T follicular helper cell (primary cell): ENCODE results near the gene PWWP2B.

ENCODE experiments used
- DNase-seq: peaks from one replicate; pipeline ENCODE4 v3.0.0-alpha.2; 2020; ENCODE audit warnings: low read depth

PWWP2B gene

DNA sequence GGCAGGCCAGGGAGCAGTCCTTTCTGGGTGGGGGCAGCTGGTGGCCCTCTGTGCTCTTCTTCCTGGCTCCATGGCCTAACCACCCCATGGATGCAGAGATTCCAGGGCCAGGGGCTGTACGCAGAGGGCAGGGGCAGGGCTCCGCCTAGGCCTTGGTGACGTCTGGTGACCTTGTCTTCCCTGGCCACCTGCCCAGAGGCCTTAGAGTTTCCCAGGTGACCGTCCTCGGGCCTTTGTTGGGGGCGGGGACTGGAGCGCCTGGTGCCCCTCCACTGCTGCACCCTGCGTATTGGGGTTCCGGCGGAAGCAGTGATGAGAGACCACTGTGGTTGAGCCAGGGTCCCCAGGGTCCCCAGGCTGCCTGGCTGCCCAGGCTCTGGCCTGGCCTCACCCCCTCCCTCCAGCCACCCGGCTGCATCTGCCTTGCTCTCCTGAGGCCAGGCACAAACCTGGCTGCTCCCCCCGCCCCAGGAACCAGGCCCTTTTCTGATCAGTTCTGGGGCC lies 10.3 kb downstream of the PWWP2B start:
- DNase-seq = no peak

DNA sequence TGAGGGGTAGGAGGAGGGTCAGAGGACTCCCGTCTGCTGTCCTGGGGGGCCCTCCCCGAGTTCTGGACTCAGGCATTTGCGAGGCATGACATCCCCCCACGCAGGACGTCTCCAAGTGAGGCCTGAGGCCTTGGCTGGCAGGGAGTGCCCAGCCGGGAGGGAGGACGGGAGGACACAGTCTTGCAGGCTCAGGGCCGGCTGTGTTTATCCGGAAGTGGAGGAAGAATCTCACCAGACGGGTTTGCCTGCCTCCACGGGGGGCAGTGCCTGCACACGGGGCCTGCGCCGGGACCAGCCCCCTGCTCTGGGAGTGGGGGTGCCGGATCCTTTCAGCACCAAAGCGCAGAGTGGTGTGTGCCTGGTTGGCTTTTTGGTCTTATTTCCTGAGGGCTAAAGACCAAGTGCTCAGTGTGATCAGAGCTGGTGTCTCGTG lies 10.9 kb downstream of the PWWP2B start:
- DNase-seq = no peak

DNA sequence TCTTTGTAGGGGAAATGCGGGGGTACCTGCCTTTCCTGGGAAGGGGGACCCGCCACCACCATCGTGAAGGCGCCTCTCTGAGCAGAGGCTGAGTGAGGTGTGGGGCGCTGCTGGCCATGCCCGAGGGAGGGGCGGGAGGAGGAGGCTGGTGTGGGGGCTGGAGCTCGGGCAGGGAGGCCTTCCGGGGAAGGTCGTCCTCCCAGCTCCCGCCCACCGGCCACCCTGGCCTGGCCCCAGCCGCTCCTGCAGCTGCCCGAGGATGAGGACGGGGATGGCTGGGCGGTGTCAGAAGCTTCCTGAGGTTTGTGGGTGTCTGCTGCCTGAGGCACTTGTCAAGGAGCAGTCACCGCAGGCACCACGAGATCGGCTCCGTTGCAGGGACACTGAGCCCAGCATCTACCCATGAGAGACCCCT lies 11.4 kb downstream of the PWWP2B start:
- DNase-seq = no peak

DNA sequence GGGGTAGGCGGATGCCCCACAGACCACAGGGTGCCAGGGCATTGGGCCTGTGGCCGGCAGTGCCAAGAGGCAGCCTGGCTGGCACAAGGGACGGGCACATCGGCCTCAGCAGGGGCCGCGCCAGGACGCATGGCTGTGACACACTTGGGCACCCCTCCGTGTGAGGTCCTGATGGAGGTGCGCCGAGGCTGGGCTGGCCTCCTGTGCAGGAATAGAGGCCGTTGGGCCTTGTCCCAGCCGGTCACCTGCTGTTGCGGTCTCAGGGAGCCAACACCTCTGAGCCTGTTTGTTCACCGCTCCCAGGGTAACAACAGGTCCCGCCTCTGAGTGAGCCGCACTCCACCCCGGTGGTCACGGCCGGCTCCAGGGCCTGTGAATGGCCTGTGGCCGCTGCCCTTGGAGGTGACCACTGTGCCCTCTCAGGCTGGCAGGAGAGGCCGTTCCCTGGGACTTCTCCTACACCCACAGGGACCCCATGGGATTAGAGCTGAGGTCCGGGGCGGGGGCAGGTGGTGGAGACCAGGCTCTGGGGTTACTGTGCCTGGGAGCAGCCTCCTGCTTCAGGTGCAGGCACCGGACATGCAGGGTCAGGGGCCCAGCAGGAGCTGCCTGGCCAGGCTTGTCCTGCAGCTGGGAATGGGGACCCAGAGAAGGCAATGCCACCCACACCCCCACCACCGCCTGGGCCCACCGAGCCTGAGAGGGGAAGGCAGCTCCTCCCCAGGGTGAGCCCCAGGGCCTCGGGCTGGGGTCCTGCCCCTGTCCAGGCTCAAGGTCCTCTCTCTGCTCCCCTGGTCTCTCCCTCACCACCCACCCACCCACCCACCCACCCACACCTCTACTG lies 12.0 kb downstream of the PWWP2B start:
- DNase-seq = no peak

DNA sequence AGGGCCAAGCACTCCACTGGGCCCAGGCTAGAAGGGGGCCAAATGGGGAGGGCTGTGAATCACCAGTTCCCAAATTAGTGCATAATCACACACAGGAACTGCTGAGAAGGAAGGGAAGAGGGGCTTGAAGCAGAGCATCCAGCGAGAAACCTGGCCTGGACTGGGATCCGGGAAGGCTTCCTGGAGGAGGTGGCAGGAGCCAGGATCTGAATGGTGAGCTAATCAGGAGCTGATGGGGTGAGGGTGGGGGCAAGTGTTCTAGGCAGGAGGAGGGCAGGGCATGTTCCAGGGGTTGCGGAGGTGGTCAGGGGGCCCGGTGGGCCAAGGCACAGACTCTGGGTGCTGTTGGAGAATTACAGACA lies 12.6 kb downstream of the PWWP2B start:
- DNase-seq = no peak

DNA sequence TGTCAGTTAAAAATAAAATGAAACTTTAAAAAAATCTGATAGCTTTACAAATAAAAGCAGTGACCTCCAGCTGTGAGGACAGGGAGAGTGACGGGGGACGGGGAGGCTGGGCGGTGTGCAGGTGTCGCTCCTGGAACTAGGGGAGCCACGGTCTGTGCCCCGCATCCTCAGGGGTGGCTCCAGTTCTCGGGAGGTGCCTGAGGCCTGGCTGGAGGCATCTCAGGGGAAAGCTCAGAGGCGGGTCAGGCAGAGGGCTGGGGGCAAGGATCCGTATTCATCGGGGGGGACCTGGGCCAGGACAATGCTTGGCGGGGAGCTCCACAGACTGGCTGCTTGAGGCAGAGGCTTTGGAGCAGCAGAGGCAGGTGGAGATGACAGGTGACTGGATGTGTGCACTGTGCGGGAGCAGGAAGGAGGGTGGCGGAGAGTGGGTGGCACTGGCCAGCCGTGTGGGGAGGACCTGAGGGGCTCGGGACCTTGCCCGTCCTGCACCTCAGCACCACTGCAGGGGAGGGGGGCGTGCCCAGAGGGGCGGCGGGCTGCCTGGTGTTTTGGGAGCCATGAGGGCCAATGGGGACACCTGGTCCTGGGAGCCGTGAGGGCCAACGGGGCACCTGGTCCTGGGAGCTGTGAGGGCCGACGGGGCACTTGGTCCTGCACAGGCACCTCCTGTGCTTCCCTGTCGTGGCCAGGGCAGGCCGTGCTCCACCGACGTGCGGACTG lies 13.2 kb downstream of the PWWP2B start:
- DNase-seq = no peak

DNA sequence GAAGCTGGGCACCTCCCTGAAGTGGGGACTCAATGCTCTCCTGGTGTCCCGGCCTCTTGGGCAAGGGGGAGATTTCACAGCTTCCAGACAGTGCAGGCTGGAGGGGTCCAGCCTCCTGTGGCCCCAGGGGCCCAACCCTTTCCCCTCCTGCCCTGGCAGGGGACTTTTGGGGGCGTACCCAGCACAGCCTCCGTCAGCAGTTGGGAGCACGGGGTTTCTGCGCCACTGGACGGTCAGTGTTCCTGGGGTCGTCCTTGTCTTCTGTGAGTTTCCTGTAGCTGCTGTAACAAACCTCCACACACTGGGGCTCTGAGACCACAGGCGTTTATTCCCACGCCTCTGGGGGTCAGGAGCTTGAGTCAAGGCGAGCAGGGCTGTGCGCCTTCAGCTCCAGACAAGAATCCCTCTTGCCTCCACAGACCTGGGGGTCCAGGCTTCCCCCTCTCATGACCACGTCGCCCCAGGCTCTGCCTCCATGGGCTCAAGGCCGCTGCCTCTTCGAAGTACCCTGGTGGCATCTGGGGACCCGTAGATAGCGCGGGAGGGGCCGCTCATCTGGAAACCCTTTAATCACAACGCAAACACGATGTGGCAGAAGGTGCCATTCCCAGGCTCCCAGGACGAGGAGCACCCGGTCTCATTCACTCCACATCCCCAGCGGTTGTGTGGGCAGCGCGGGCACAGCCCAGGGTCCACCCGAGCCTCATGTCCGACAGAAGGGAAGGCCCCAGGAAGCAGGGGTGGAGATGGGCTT lies 14.0 kb downstream of the PWWP2B start:
- DNase-seq = no peak

DNA sequence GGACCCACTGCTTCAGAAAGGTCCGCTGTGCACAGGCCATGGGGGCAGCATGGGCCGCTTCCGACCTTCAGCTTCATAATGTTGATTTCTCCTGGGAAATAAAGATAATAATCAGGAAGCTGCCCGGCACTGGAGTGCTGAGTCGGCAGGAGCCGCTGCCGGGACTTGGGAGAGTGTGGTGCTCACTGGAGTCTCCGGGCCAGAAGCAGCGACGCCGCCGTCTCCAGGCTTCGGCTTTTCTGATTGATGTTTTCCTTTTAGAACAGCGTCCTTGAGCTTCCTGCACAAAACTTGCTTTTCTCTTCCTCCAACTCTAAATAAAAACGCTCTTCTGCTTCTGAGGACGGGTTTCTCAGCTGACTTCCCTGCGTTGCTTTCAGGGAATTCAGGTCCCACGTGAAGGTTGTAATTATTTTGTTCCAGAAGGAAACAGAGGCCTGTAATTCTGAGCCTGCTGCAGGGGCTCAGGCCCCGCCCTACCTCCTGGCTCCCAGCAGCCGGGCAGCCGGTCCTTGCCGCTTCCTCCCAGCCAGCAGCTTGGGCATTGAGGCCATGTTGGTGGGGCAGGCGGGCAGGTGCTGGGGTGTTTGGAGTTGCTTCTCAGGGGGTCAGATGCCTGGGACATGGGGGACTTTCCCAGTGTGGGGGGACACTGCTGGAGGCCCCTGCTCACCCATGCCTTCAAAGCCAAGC lies 14.7 kb downstream of the PWWP2B start:
- DNase-seq = no peak

DNA sequence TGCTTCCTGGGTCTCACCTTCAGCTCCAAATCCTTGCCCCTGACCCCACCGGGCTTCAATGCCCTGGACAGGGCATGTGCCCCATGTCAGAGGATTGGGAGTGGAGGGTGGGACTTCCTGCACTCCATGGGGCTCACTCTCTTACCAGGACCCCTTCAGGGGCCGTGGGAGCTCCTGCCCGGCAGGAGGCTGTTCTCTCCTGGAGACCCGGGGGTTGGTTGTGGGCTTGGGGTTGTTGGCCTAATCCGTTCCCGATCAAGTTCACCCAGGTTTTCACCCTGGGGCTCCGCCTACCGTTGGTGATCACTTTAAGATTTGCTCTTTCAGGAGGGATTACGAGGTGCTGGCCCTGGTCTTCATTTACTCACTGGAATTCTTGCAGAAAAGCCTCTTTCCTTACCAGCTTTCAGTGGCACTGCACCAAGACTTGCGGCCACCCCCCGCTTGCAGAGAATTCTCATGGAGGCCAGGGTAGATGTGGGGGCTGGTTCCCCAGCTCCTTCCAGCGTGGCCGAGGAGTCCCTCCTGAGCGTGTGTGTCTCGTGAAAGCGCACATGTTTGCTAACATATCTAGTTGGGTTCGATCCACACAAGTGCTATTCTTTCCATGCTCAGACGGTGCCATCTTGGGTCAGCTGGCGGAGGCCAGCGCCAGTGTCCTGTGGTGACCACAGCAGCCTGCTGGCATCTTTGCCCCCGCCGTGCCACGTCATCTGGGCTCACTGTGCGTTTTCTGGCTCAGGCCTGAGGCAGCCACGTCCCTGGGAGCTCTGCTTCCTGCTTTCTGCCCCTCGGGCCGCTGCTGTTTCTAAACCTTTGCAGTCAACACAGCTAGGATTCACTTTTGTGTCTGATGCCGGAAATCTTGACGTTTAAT lies 15.6 kb downstream of the PWWP2B start:
- no peak for DNase-seq

DNA sequence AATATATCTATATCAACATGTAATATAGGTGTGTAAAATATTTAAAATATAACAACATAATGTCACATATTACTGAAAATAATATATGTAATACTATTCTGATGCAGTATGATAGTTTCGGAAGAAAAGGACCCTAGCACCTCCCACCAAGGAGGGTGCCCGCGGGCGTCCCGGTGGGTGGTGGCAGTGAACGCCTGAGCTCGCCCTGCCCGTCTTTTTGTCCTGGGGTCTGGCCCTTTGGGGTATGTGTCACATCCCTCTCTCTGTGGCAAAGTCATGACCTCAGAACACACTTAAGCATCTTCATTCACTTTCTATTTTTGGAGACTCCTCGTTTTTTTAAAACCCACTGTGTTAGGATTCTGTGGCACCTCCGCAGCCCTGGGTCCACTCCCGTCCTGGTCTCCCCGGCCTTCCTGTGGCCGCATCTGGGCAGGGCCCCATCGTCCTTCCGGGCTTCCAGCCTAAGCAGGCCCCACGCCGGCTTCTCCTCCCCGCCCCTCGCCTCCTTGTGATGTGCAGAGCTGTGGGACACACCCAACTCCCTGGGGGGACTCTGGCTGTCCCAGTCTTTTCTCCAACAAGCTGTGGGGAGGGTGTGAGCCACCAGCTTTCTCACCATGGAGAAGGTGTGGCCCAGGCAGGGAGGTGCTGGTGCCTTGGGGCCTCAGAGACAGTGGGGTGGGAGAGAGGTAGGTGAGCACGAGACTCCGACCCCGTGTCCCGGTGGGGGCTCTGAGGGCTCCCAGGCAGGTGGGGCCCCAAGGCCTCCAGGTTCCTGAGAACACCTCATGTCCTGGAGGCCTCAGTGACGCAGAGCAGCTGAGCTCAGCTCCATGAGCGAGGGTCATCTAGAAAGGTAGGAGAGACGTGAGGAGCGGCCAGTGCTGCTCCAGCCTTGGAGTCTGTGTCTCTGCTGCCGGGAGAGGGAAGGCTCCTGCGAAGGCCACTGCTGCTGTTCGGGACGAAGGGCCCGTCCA lies 16.5 kb downstream of the PWWP2B start:
- DNase-seq = no peak

DNA sequence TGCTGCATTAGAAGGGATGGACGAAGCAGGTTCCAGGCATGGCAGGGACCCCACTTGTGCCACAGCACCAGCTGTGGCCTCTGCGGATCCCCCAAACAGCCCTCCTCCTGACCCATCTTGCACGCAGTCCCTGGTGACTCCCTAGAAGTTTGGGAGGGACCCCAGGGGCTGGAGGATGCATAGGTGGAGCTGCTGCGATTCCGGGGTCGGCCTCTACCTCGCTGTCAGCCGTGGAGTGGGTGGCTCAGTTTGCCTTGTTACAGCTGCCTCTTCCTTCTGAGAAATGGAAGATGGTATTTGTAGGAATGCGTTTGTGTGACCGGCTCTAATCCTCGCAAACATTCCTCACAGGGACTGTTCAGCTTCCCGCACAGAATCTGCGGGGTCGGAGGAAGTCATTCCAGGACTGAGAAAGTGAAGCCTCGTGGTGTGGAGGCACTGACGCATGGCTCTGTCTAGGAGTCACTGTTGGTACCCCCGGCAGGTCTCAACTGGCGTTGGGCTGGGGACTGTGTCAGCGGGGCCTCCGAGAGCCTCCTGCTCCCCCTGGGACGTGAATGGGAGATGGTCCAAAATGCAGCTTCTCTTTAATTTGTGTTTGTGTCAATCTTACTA lies 17.5 kb downstream of the PWWP2B start:
- no peak for DNase-seq

DNA sequence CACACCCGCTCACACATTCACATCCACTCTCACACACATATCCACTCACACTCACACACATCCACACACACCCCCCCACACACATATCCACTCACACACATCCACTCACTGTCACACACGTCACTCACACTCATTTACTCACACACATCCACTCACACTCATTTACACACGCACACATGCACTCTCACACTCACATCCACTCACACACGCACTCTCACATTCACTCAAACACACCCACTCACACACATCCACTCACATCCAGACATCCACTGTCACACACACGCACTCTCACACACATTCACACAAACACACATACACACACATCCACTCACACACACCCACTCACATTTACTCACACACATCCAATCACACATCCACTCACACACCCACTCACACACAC lies 18.3 kb downstream of the PWWP2B start:
- no peak for DNase-seq

DNA sequence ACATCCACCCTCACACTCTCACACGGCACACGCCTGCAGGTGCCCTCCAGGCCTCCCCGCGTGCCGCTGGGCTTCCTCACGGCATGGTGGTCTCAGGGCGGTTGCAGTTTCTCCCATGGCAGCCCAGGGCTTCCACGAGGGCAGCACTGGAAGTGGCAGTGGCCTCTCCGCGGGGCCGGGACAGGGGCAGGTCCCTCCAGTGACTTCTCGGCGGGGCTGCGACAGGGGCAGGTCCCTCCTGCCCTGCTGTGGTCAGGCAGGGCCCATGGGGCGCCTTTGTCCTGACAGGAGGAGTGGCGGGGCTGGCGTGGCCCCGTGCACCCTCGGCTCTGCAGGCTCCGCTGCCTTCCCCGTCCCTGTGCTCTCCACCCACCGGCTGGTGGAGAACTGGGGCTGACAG lies 19.0 kb downstream of the PWWP2B start:
- DNase-seq = no peak

DNA sequence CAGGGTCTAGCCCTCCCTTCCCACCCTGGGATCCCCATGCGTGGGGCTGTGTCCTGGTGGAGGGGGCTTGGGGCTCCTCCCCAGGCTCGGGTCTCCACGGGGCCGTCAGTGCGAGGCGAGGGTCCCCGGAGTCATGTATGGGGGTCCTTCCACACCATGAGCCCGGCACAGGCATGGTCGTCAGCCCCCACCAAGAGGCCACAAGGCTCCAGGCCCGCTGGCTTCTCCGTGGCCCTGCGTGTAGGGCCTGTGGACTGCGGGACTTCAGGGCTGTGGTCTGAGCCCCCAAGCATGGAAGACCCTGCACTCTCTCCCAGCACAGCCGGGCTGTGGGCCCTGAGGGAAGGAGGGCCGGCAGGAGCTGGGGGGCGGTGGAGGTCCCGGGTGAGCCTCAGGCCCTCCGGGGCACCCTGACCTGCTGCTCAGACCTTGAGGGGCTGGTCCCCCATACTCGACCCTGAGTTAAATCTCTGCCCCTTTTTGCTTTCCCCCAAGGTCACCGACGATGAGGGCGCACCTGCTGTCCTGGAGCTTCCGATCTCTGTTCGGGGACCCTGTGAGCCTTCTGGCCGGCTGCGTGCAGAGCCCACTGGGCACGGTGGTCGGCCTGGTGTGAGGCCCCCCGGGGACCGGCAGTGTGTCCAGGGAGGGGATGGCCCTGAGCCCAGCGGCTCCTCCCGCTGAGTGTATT lies 19.7 kb downstream of the PWWP2B start:
- DNase-seq = no peak

DNA sequence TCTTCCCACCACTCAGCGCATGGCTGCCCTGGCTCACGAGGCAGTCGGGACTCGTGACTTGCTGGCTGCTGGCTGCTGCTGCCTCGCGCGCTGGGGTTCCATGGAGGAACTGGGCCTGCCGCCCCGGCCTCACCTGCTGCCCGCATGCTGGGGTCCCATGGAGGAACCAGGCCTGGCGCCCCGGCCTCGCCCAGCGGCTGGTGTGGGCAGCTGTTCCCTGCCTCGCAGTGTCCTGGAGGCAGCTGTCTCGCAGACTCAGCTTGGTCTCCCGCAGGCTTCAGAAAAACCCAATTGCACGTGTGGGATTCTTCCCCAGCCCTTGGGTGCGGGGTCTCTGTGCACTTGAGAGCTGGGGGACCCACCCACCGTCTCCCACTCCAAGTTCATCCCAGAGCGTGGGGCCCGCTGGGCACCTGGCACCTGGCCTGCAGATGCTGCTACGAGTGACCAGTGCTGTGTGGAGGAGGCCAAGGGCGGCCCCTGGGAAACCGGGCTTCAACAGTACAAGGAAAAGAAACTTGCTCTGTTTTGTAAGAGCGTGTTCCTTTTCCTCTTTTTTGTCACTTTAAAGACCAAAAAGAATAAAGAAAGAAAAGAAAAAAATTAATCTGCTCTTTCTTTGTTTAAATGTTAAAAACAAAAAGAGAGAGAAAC lies 20.4 kb downstream of the PWWP2B start:
- no peak for DNase-seq

DNA sequence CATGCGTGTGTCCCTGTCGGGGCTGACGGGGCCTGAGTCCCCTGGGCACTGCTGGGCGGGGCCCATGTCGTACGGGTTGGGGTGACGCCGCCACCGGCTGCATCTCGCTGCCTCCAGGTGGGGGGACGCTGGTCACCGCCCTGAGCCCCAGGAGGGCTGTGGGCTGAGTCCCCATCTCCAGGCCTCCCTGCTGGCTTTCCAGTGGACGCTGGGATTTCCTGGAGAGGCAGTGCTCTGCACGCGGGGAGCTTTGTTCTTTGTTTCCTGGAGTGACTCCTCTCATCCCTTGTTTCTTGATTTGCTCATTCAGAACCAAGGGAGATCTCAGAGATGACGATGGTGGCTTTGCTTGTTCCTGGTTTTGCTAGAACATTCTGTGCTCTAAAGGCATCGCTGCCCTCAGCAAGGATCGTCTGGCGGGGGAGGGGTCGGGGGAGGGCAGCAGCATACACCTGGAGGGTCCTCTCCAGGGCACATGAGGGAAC lies 21.0 kb downstream of the PWWP2B start:
- no peak for DNase-seq

DNA sequence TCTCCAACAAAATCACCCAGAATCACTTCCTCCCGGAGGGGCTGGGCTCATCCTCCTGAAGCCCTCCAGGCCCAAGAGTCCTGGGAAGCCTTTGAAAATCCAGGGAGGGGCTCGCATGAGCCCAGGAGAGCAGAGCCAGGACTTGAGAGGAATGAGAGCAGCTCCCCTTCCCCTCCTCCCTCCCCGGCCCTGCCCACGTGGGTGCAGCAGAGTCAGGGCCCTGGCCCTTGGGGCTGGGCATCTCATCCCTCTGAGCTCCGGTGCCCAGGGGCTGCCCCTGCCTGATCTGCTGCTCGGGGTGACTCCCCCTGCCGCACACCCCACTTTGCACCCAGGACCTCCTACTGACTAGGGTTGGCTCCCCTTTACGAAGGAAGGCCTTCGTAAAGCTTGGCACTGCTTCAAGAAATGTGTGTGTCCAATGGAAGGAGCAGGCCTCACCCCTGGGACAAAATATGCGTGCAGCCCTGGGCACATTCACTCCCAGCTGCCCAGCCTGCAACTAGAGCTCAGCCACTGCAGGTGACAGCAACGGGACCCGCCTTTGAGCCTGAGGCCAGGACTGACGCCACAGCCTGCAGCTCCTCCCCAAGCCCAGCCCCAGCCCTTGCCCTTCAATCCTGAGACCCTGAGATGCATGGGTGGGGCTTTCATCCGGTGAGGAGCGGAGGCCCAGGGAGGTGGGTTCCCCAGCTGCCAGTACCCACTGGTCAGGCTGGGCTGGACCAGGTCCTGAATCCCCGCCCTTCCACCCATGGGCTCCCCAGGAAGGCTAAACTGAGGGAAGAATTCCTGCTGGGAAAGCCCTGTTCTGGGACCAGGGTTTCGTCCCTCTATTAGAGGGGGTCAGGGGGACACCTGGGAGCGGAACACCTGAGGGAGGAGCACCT lies 21.8 kb downstream of the PWWP2B start:
- DNase-seq = no peak
